SK-N-SH (cell line): Measurements from ENCODE around the gene PRICKLE3. TPM values are rescaled to one million over a fixed set of nuclear protein-coding genes. Genes with fewer than 3 reads are reported as not detected.

Experiments used
- CTCF ChIA-PET: fragments of 300-600, 350-600 bp; formaldehyde crosslinking; extraction: SDS; loops from one replicate; lab custom pipeline; 2021; lab: Yijun Ruan, JAX
- POLR2A ChIA-PET: fragments of 350-600 bp; sonication (Branson Sonifier 250); formaldehyde crosslinking; extraction: SDS; loops from one replicate; lab custom pipeline; 2020; ENCODE audit warnings: antibody characterized with exemption, inconsistent platforms; lab: Yijun Ruan, JAX
- DNase-seq: peaks from one replicate; pipeline ENCODE4 v3.0.0; 2012
- H2AFZ ChIP-seq: fragments of 200-600 bp; sonication (generic); 2 replicates; pipeline ENCODE4 v1.8.1; 2016; ENCODE audit warnings: antibody characterized with exemption, mild to moderate bottlenecking, low read depth
- H3F3A ChIP-seq: fragments of 200-600 bp; sonication (generic); replicated peaks from 2 replicates; pipeline ENCODE3; 2016; ENCODE audit warnings: antibody characterized with exemption, mild to moderate bottlenecking; ENCODE audit not compliant: insufficient read depth
- H3K27ac ChIP-seq, 2 experiments: fragments of 200-500 bp in 1 of 2; fragments of 200-600 bp in 1 of 2; sonication (Bioruptor generic) in 1 of 2; sonication (generic), shearing (Covaris generic) in 1 of 2; 2 replicates each; pipeline versions ENCODE4 v1.5.1 to v1.6.1; 2014 to 2016; ENCODE audit warnings: low read depth in 2 of 2, inconsistent platforms in 1 of 2, low read length in 1 of 2, mild to moderate bottlenecking in 1 of 2, mixed read lengths in 1 of 2
- H3K27me3 ChIP-seq: fragments of 200-600 bp; sonication (generic), shearing (Covaris generic); 2 replicates; pipeline ENCODE4 v1.6.1; 2016; ENCODE audit warnings: mixed run types; ENCODE audit not compliant: insufficient read depth
- H3K36me3 ChIP-seq, 2 experiments: fragments of 200-500 bp in 1 of 2; fragments of 200-600 bp in 1 of 2; sonication (Bioruptor generic) in 1 of 2; sonication (generic) in 1 of 2; replicated peaks in 1 of 2; 2 replicates each; pipeline versions ENCODE3 to v1.5.1; 2014 to 2016; ENCODE audit warnings: low read length in 1 of 2, mild to moderate bottlenecking in 1 of 2; ENCODE audit not compliant: insufficient read depth in 2 of 2, control insufficient read depth in 1 of 2
- H3K4me1 ChIP-seq, 2 experiments: fragments of 200-500 bp in 1 of 2; fragments of 200-600 bp in 1 of 2; sonication (Bioruptor generic) in 1 of 2; sonication (generic), shearing (Covaris generic) in 1 of 2; 2 replicates each; pipeline versions ENCODE4 v1.5.1 to v1.6.1; 2014 to 2016; ENCODE audit warnings: low read depth in 1 of 2, low read length in 1 of 2, mixed run types in 1 of 2; ENCODE audit not compliant: insufficient read depth in 2 of 2, control insufficient read depth in 1 of 2
- H3K4me2 ChIP-seq: fragments of 200-600 bp; sonication (generic), shearing (Covaris generic); 2 replicates; pipeline ENCODE4 v1.6.1; 2017; ENCODE audit warnings: mixed run types
- H3K4me3 ChIP-seq, 2 experiments: fragments of 200-500 bp in 1 of 2; fragments of 200-600 bp in 1 of 2; sonication (Bioruptor generic) in 1 of 2; sonication (generic), shearing (Covaris generic) in 1 of 2; 2 replicates each; pipeline versions ENCODE4 v1.5.1 to v1.8.1; 2014 to 2016; ENCODE audit warnings: low read depth in 2 of 2, inconsistent platforms in 1 of 2, low read length in 1 of 2, mild to moderate bottlenecking in 1 of 2, mixed read lengths in 1 of 2, moderate library complexity in 1 of 2
- H3K79me2 ChIP-seq: fragments of 200-600 bp; sonication (generic); 2 replicates; pipeline ENCODE4 v1.8.1; 2017; ENCODE audit warnings: mild to moderate bottlenecking; ENCODE audit not compliant: insufficient read depth
- H3K9ac ChIP-seq: fragments of 200-600 bp; sonication (generic); 2 replicates; pipeline ENCODE4 v1.6.1; 2017; ENCODE audit warnings: mixed run types
- H3K9me2 ChIP-seq: fragments of 200-600 bp; sonication (generic); 2 replicates; pipeline ENCODE4 v1.6.1; 2017; ENCODE audit warnings: mixed run types
- H3K9me3 ChIP-seq: fragments of 200-600 bp; sonication (generic); 2 replicates; pipeline ENCODE4 v1.6.1; 2017; ENCODE audit warnings: mixed run types, mild to moderate bottlenecking, moderate library complexity
- H4K20me1 ChIP-seq: fragments of 200-600 bp; sonication (generic); 2 replicates; pipeline ENCODE4 v1.6.1; 2017; ENCODE audit warnings: mild to moderate bottlenecking, mixed run types; ENCODE audit not compliant: insufficient read depth
- CHD2 ChIP-seq: fragments of 150-350 bp; IDR thresholded peaks from 2 replicates; pipeline ENCODE4 v1.6.1; 2018; ENCODE audit warnings: low read length; ENCODE audit not compliant: partially characterized antibody
- CTCF ChIP-seq: fragments of 200-600 bp; sonication (generic); IDR thresholded peaks from 2 replicates; pipeline ENCODE4 v1.6.1; 2017; ENCODE audit warnings: antibody characterized with exemption, mild to moderate bottlenecking, moderate library complexity
- EP300 ChIP-seq, 2 experiments: IDR thresholded peaks; 2 replicates each; pipeline versions ENCODE4 v1.4.0 to v1.6.1; 2012; ENCODE audit warnings: borderline replicate concordance in 1 of 2, low read depth in 1 of 2, low read length in 1 of 2
- FOSL2 ChIP-seq: IDR thresholded peaks from 2 replicates; pipeline ENCODE4 v1.4.0; 2012; ENCODE audit warnings: low read depth, mild to moderate bottlenecking, moderate library complexity, borderline replicate concordance
- FOXJ3 ChIP-seq: sonication (generic); formaldehyde crosslinking; IDR thresholded peaks from 2 replicates; pipeline ENCODE4 v1.5.1; 2020; ENCODE audit warnings: mild to moderate bottlenecking, missing genetic modification reagents
- FOXM1 ChIP-seq: IDR thresholded peaks from 2 replicates; pipeline ENCODE4 v1.4.0; 2012; ENCODE audit warnings: low read depth, mild to moderate bottlenecking
- GABPA ChIP-seq: IDR thresholded peaks from 2 replicates; pipeline ENCODE4 v1.4.0; 2012; ENCODE audit warnings: low read depth, mild to moderate bottlenecking
- GATA2 ChIP-seq: sonication (generic); formaldehyde crosslinking; IDR thresholded peaks from 2 replicates; pipeline ENCODE4 v1.5.0; 2020; ENCODE audit warnings: mild to moderate bottlenecking, missing genetic modification reagents
- IRF3 ChIP-seq: fragments of 150-350 bp; IDR thresholded peaks from 2 replicates; pipeline ENCODE4 v1.6.1; 2016; ENCODE audit warnings: mild to moderate bottlenecking, low read depth, low read length
- MXI1 ChIP-seq: IDR thresholded peaks from 2 replicates; pipeline ENCODE4 v1.6.1; 2012; ENCODE audit warnings: mild to moderate bottlenecking, low read depth, low read length, improper control_type of control experiment
- NFIC ChIP-seq: IDR thresholded peaks from 2 replicates; pipeline ENCODE4 v1.4.0; 2012; ENCODE audit warnings: borderline replicate concordance
- NRF1 ChIP-seq: IDR thresholded peaks from 2 replicates; pipeline ENCODE4 v1.6.1; 2012; ENCODE audit warnings: low read depth, mild to moderate bottlenecking, low read length
- POLR2AphosphoS5 ChIP-seq: IDR thresholded peaks from 2 replicates; pipeline ENCODE4 v1.6.1; 2012; ENCODE audit warnings: low read depth, low read length
- RAD21 ChIP-seq: IDR thresholded peaks from 2 replicates; pipeline ENCODE4 v1.6.1; 2012; ENCODE audit warnings: mild to moderate bottlenecking, low read length
- RCOR1 ChIP-seq: fragments of 150-350 bp; IDR thresholded peaks from 2 replicates; pipeline ENCODE4 v1.6.1; 2017; ENCODE audit warnings: antibody characterized with exemption, low read length
- RFX5 ChIP-seq: IDR thresholded peaks from 2 replicates; pipeline ENCODE4 v1.6.1; 2012; ENCODE audit warnings: mild to moderate bottlenecking, improper control_type of control experiment, low read length
- SIN3A ChIP-seq: IDR thresholded peaks from 2 replicates; pipeline ENCODE4 v1.6.1; 2012; ENCODE audit warnings: low read depth, mild to moderate bottlenecking, low read length, moderate library complexity, borderline replicate concordance
- SMC3 ChIP-seq: IDR thresholded peaks from 2 replicates; pipeline ENCODE4 v1.6.1; 2012; ENCODE audit warnings: low read depth, low read length, improper control_type of control experiment
- TAF1 ChIP-seq: IDR thresholded peaks from 2 replicates; pipeline ENCODE4 v1.6.1; 2012; ENCODE audit warnings: low read depth, mild to moderate bottlenecking, low read length, moderate library complexity, borderline replicate concordance
- WGBS: methylation state at CpG from one replicate; pipeline ENCODE4 v1.1.6; 2017; ENCODE audit warnings: low lambda C conversion rate; 5-methylcytosine and 5-hydroxymethylcytosine counted together
- polyA plus RNA-seq, 3 experiments: library from polyadenylated mRNA; depleted of rRNA; stranded (reverse); fragments of >200 nt; gene quantifications; 2 replicates each; pipeline ENCODE4 v1.2.3, GENCODE V29; 2012
- TF ChIP-seq, protein P1 (sequence below): IDR thresholded peaks from 2 replicates; pipeline ENCODE4 v1.4.0; 2012; ENCODE audit warnings: low read depth, borderline replicate concordance
- TF ChIP-seq, protein P2 (sequence below): IDR thresholded peaks from 2 replicates; pipeline ENCODE4 v1.6.1; 2012; ENCODE audit warnings: mild to moderate bottlenecking, low read depth, low read length, moderate library complexity
- TF ChIP-seq, protein P3 (sequence below): IDR thresholded peaks from 2 replicates; pipeline ENCODE4 v1.4.0; 2012; ENCODE audit warnings: low read depth

Gene PRICKLE3
- polyA plus RNA-seq, 1 of the 3 experiments (the other 2 are of a cell fraction) = 0.07 TPM

GRCh38 chrX:49190821-49191573 lies 4.8 kb upstream of the PRICKLE3 start:
- Histone ChIP-seq H4K20me1 (no peaks in the 10 kb centered on the region), H3K27ac (peak overlapping the region; percentile 61 to 74; a peak in 3 of 4 replicates), H3K9ac (peak overlapping the region; percentile 76), H3K4me2 (peak overlapping the region; percentile 67), H3K9me2 (no peaks in the 10 kb centered on the region), H3K4me3 (peak overlapping the region; percentile 61 to 65), H2AFZ (peak overlapping the region; percentile 54; the same call in 1 of the 2 replicates), H3K4me1 (no peaks in the 10 kb centered on the region; a peak in 1 of 4 replicates), H3K79me2 (no peaks in the 10 kb centered on the region), H3F3A (no peaks in the 10 kb centered on the region), H3K36me3 (no peaks in the 10 kb centered on the region), H3K27me3 (peaks cover 4% of the 10 kb centered on the region; the same call in 1 of the 2 replicates), H3K9me3 (no peaks in the 10 kb centered on the region)
- 16% methylated on average over 27 of the region's 32 CpGs for WGBS
- POLR2A ChIA-PET = interaction anchor here (0.6 to 0.7 kb wide), 2 partner anchors 720 to 1320 kb away, joined by 3 read pairs; no protein-coding TSS in a partner anchor
- CTCF ChIA-PET = interaction anchor here (0.7 to 1.6 kb wide), 3 partner anchors 35 to 111 kb away, joined by 3 to 5 read pairs (median 3); no protein-coding TSS in a partner anchor
- DNase-seq = peak; percentile 87
- TF ChIP-seq CTCF (no peak), GABPA (peak; percentile 75), CHD2 (peak; percentile 91), FOXM1 (no peak), IRF3 (peak; percentile 62), SMC3 (no peak), SIN3A (no peak), MXI1 (peak; percentile 30; the same call in 1 of the 2 replicates), TAF1 (peak; percentile 52; the same call in 1 of the 2 replicates), RAD21 (no peak), RCOR1 (0 out of 2 replicates have a peak, but pooled peaks have one; percentile 14), RFX5 (peak; percentile 74), NFIC (no peak), FOXJ3 (no peak), POLR2AphosphoS5 (peak; percentile 84), EP300 (IDR thresholded peaks at IDR 0.05; ENCODE audit: borderline replicate concordance in 1 of 2, low read depth in 1 of 2, low read length in 1 of 2) (no peak), NRF1 (peak; percentile 42; the same call in 1 of the 2 replicates), FOSL2 (no peak), GATA2 (CRISPR knock-in tag) (no peak)
- TF ChIP-seq, protein P1, sequence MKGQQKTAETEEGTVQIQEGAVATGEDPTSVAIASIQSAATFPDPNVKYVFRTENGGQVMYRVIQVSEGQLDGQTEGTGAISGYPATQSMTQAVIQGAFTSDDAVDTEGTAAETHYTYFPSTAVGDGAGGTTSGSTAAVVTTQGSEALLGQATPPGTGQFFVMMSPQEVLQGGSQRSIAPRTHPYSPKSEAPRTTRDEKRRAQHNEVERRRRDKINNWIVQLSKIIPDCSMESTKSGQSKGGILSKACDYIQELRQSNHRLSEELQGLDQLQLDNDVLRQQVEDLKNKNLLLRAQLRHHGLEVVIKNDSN = no peak
- TF ChIP-seq, protein P2, sequence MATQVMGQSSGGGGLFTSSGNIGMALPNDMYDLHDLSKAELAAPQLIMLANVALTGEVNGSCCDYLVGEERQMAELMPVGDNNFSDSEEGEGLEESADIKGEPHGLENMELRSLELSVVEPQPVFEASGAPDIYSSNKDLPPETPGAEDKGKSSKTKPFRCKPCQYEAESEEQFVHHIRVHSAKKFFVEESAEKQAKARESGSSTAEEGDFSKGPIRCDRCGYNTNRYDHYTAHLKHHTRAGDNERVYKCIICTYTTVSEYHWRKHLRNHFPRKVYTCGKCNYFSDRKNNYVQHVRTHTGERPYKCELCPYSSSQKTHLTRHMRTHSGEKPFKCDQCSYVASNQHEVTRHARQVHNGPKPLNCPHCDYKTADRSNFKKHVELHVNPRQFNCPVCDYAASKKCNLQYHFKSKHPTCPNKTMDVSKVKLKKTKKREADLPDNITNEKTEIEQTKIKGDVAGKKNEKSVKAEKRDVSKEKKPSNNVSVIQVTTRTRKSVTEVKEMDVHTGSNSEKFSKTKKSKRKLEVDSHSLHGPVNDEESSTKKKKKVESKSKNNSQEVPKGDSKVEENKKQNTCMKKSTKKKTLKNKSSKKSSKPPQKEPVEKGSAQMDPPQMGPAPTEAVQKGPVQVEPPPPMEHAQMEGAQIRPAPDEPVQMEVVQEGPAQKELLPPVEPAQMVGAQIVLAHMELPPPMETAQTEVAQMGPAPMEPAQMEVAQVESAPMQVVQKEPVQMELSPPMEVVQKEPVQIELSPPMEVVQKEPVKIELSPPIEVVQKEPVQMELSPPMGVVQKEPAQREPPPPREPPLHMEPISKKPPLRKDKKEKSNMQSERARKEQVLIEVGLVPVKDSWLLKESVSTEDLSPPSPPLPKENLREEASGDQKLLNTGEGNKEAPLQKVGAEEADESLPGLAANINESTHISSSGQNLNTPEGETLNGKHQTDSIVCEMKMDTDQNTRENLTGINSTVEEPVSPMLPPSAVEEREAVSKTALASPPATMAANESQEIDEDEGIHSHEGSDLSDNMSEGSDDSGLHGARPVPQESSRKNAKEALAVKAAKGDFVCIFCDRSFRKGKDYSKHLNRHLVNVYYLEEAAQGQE = no peak
- TF ChIP-seq, protein P3, sequence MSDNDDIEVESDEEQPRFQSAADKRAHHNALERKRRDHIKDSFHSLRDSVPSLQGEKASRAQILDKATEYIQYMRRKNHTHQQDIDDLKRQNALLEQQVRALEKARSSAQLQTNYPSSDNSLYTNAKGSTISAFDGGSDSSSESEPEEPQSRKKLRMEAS = no peak
